ENCODE data around the gene ACP1.

DNA sequence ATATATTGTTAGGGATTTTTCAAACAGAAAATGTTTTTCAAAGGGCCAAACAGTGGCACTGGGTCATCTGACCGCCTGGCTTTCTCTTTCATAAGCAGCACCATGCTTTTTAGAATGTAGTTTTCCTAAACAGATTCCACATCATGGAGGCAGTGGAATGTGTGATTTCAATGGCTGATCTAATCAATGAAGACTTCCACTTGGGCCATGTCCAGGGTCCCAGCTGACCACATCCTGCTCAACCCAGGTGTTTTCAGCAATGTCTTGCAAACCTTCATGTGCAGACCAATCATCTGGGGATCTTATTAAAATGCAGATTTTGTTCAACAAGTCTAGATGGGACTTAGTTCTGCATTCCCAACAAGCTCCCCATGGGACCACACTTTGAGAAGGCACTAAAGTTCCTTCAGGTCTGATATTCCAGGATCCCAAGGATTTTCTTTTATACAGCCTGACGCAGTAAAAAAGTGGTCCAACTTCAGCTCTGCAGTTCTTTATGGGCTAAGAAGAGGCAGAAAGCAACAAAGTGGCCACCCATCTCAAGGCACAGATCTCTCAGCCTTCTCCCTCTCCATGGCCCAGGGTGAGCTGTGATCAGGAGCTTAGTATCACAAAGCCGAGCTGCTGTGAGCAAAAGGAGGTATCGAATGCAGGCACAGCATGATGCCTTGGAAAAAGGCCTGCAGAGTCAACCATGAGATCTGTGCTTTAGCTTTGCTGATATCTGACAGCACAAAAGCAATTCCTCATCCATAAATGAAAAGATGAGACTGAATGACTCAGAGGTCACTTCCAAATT is 19.4 kb downstream of the ACP1 start:
- TF ChIP-seq, protein P1, sequence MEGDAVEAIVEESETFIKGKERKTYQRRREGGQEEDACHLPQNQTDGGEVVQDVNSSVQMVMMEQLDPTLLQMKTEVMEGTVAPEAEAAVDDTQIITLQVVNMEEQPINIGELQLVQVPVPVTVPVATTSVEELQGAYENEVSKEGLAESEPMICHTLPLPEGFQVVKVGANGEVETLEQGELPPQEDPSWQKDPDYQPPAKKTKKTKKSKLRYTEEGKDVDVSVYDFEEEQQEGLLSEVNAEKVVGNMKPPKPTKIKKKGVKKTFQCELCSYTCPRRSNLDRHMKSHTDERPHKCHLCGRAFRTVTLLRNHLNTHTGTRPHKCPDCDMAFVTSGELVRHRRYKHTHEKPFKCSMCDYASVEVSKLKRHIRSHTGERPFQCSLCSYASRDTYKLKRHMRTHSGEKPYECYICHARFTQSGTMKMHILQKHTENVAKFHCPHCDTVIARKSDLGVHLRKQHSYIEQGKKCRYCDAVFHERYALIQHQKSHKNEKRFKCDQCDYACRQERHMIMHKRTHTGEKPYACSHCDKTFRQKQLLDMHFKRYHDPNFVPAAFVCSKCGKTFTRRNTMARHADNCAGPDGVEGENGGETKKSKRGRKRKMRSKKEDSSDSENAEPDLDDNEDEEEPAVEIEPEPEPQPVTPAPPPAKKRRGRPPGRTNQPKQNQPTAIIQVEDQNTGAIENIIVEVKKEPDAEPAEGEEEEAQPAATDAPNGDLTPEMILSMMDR (IDR thresholded peaks at IDR 0.05; ENCODE audit: insufficient read depth, low read depth, low read length), result no peak
- no peak for TF ChIP-seq EZH2 (IDR thresholded peaks at IDR 0.05; ENCODE audit: insufficient read depth, low read length)
